ENCODE data around the gene ADH7. TPM values are rescaled to one million over a fixed set of nuclear protein-coding genes. Genes with fewer than 3 reads are reported as not detected.

Gene ADH7
- total and polyA plus RNA-seq, 2 of the 8 experiments (the other 6 are each of a cell fraction or from before 2014, with no cell fraction given): not detected

DNA sequence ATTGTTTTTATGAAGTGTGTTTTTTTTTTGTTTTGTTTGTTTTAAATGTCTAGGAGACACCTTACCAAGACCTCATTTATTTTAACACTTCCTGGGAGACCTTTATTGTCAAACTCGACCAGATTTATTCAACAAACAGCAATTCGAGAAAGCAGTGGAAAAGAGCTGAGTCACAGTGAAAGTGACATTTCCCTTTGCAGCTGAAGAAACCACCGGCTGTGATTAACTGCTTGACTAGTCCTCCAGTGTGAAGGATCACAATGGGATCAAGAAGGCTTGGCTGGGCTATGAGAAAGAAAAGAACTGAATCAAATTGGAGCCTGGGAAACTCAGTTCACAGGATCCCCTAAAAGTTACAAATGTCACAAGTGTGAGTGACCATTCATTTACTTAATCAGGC is 11.9 kb upstream of the ADH7 start:
- no peak overlapping the region for H4K8ac ChIP-seq (ENCODE audit: extremely low read depth, insufficient read depth, low read length)
- no peaks in the 10 kb centered on the region for H3K79me1 ChIP-seq (ENCODE audit: low read depth, low read length)
- H3K56ac ChIP-seq (replicated peaks; ENCODE audit: insufficient read length, low read depth, low read length): no peak overlapping the region
- H3K27me3 ChIP-seq (replicated peaks in 1 of 4; ENCODE audit: control insufficient read depth in 3 of 4, extremely low read depth in 1 of 4, insufficient read depth in 3 of 4, low read length in 3 of 4): no peaks in the 10 kb centered on the region
- no peak overlapping the region for H4K5ac ChIP-seq (ENCODE audit: insufficient read length, low read depth, low read length)
- H2AK5ac ChIP-seq (ENCODE audit: low read depth, low read length): no peak overlapping the region
- no peaks in the 10 kb centered on the region for H3K23me2 ChIP-seq (ENCODE audit: low read depth, low read length)
- H3K27ac ChIP-seq (ENCODE audit: low read depth, low read length): no peak overlapping the region
- no peaks in the 10 kb centered on the region; a peak in 1 of 8 replicates for H3K36me3 ChIP-seq (ENCODE audit: control insufficient read depth in 2 of 4, insufficient read depth in 4 of 4, low read length in 3 of 4)
- 64% methylated on average over 3 of the region's 3 CpGs; no CpG with 5 or more reads in 1 of the 2 experiments for WGBS, 2 experiments (ENCODE audit: extremely low coverage in 1 of 2, insufficient coverage in 1 of 2, insufficient read length in 1 of 2, insufficient replicate concordance in 2 of 2, low coverage in 1 of 2, low lambda C conversion rate in 2 of 2, missing lambda C conversion rate in 1 of 2)
- no peak for DNase-seq (ENCODE audit: low read depth in 1 of 2, low spot score in 2 of 2)
- H3K79me2 ChIP-seq (ENCODE audit: control insufficient read depth in 1 of 2, insufficient read depth in 2 of 2, low read length in 2 of 2): no peaks in the 10 kb centered on the region
- POLR2A ChIA-PET (ENCODE audit: partially characterized antibody): no interaction called here
- H2AFZ ChIP-seq (ENCODE audit: low read length): no peak overlapping the region; the same call in 1 of the 2 replicates
- CTCF ChIA-PET (ENCODE audit: partially characterized antibody): interaction anchor here (0.5 kb wide), 1 partner anchor 607 kb away, joined by 3 read pairs; no protein-coding TSS in a partner anchor
- no peak overlapping the region for H3K4me3 ChIP-seq (ENCODE audit: extremely low read depth in 1 of 4, insufficient read depth in 2 of 4, low read depth in 3 of 4, low read length in 4 of 4)
- no peak overlapping the region for H3K9ac ChIP-seq (replicated peaks in 1 of 4; ENCODE audit: extremely low read depth in 1 of 4, low read depth in 3 of 4, low read length in 3 of 4)
- H4K91ac ChIP-seq (replicated peaks; ENCODE audit: insufficient read length, low read length): no peak overlapping the region
- H4K20me1 ChIP-seq (replicated peaks in 1 of 2; ENCODE audit: control insufficient read depth in 1 of 2, insufficient read depth in 2 of 2, low read length in 2 of 2): no peaks in the 10 kb centered on the region
- no peak overlapping the region; the same call in 1 of the 2 replicates for H2BK5ac ChIP-seq (ENCODE audit: low read depth, low read length)
- no peak overlapping the region for H3K23ac ChIP-seq (ENCODE audit: insufficient read length)
- H3K4me2 ChIP-seq (ENCODE audit: insufficient read depth in 1 of 2, low read depth in 2 of 2, low read length in 2 of 2): no peak overlapping the region
- H3K4me1 ChIP-seq (replicated peaks in 1 of 4; ENCODE audit: control insufficient read depth in 3 of 4, insufficient read depth in 4 of 4, low read length in 3 of 4): no peaks in the 10 kb centered on the region
- peaks cover 0 to 3% of the 10 kb centered on the region in 2 experiments; a peak in 1 of 4 replicates for H3K9me3 ChIP-seq (ENCODE audit: insufficient read depth in 2 of 2, low read depth in 1 of 2, low read length in 1 of 2)
- no peak overlapping the region for H3K14ac ChIP-seq (ENCODE audit: insufficient read length)
- no peak overlapping the region for H2BK15ac ChIP-seq (ENCODE audit: low read length)
- H3K18ac ChIP-seq (ENCODE audit: extremely low read depth, low read length): no peak overlapping the region
- H2BK20ac ChIP-seq (ENCODE audit: low read length): no peak overlapping the region
- H2BK120ac ChIP-seq (replicated peaks; ENCODE audit: low read depth, low read length): no peak overlapping the region
- H3K4ac ChIP-seq (replicated peaks; ENCODE audit: insufficient read length, low read depth, low read length): no peak overlapping the region
- no peak overlapping the region for H2BK12ac ChIP-seq (ENCODE audit: low read depth, low read length)
- FAIRE-seq: no peak
- TF ChIP-seq CBX8 (IDR thresholded peaks at IDR 0.05; ENCODE audit: borderline replicate concordance, low read depth, low read length) (no peak), SP2 (IDR thresholded peaks at IDR 0.05; ENCODE audit: low read length) (no peak), ASH2L (IDR thresholded peaks at IDR 0.05; ENCODE audit: low read length) (no peak), RNF2 (IDR thresholded peaks at IDR 0.05; ENCODE audit: borderline replicate concordance, low read depth, low read length, missing control alignments, poor library complexity, severe bottlenecking) (no peak)

Measured in H1 (cell line).